ENCODE data around the gene HOOK1.

HOOK1 gene

GRCh38 chr1:59769736-59770095 is 45.0 kb upstream of the HOOK1 start:
- Histone ChIP-seq H3K27me3 (replicated peaks) (no peaks in the 10 kb centered on the region), H3K27ac (no peak overlapping the region), H3K4me3 (ENCODE audit: low read depth, low read length) (no peak overlapping the region), H3K36me3 (replicated peaks) (no peaks in the 10 kb centered on the region)
- no peak for TF ChIP-seq CTCF (IDR thresholded peaks at IDR 0.05; ENCODE audit: low read depth, low read length, missing control alignments)
- in situ Hi-C loops (cut with HindIII; ENCODE audit: low pct_ligation_motif_present, low sequenced_read_pairs): no loop called here
- no peak for DNase-seq

- no peak for TF ChIP-seq CTCF (IDR thresholded peaks at IDR 0.05; ENCODE audit: low read depth, low read length, missing control alignments)
- in situ Hi-C loops (cut with HindIII; ENCODE audit: low pct_ligation_motif_present, low sequenced_read_pairs): no loop called here
- Histone ChIP-seq H3K4me3 (ENCODE audit: low read depth, low read length) (no peak overlapping the region), H3K27me3 (replicated peaks) (no peaks in the 10 kb centered on the region), H3K36me3 (replicated peaks) (no peaks in the 10 kb centered on the region), H3K27ac (no peak overlapping the region)
- DNase-seq: no peak
These were observed 43.4 kb upstream of the HOOK1 start for GRCh38 chr1:59771361-59771760.

- DNase-seq: no peak
- no peak for TF ChIP-seq CTCF (IDR thresholded peaks at IDR 0.05; ENCODE audit: low read depth, low read length, missing control alignments)
- Histone ChIP-seq H3K27ac (no peak overlapping the region), H3K27me3 (replicated peaks) (no peaks in the 10 kb centered on the region), H3K4me3 (ENCODE audit: low read depth, low read length) (no peak overlapping the region), H3K36me3 (replicated peaks) (no peaks in the 10 kb centered on the region)
- in situ Hi-C loops (cut with HindIII; ENCODE audit: low pct_ligation_motif_present, low sequenced_read_pairs): no loop called here
These were observed 39.3 kb upstream of the HOOK1 start for GRCh38 chr1:59775480-59775879.

- TF ChIP-seq CTCF (IDR thresholded peaks at IDR 0.05; ENCODE audit: low read depth, low read length, missing control alignments): peak; percentile 19
- Histone ChIP-seq H3K36me3 (replicated peaks) (no peaks in the 10 kb centered on the region), H3K4me3 (ENCODE audit: low read depth, low read length) (no peak overlapping the region), H3K27me3 (replicated peaks) (no peaks in the 10 kb centered on the region), H3K27ac (no peak overlapping the region)
- in situ Hi-C loops (cut with HindIII; ENCODE audit: low pct_ligation_motif_present, low sequenced_read_pairs): no loop called here
- no peak for DNase-seq
These were observed 37.5 kb upstream of the HOOK1 start for GRCh38 chr1:59776960-59777852.

- TF ChIP-seq CTCF (IDR thresholded peaks at IDR 0.05; ENCODE audit: low read depth, low read length, missing control alignments): no peak
- in situ Hi-C loops (cut with HindIII; ENCODE audit: low pct_ligation_motif_present, low sequenced_read_pairs): no loop called here
- Histone ChIP-seq H3K36me3 (replicated peaks) (no peaks in the 10 kb centered on the region), H3K27me3 (replicated peaks) (no peaks in the 10 kb centered on the region), H3K27ac (no peak overlapping the region), H3K4me3 (ENCODE audit: low read depth, low read length) (no peak overlapping the region)
- DNase-seq: no peak
These were observed 34.8 kb upstream of the HOOK1 start for GRCh38 chr1:59779949-59780348.

GRCh38 chr1:59788825-59789224 is 25.9 kb upstream of the HOOK1 start:
- no peaks in the 10 kb centered on the region for H3K27me3 ChIP-seq (replicated peaks)

More at GRCh38 chr1:59788825-59789224, 25.9 kb upstream of the HOOK1 start:
- no peak overlapping the region for H3K4me3 ChIP-seq (ENCODE audit: low read depth, low read length)
- H3K27ac ChIP-seq: no peak overlapping the region
- in situ Hi-C loops (cut with HindIII; ENCODE audit: low pct_ligation_motif_present, low sequenced_read_pairs): no loop called here
- no peaks in the 10 kb centered on the region for H3K36me3 ChIP-seq (replicated peaks)
- DNase-seq: no peak
- no peak for TF ChIP-seq CTCF (IDR thresholded peaks at IDR 0.05; ENCODE audit: low read depth, low read length, missing control alignments)

Measured in brain microvascular endothelial cell (primary cell).